Activated B cell treated with CpG ODN at 0.5 μM for 24 hours (primary cell): ENCODE results near the gene IFRD2. TPM values are rescaled to one million over a fixed set of nuclear protein-coding genes. Genes with fewer than 3 reads are reported as not detected.
"Not testable (repeated sequence)": the region's sequence is repeated elsewhere in the genome, so short reads cannot be mapped to it uniquely, and the experiment has no call there.

ENCODE experiments used
- ATAC-seq: fragments of 200-7000 bp; cut with Tn5 transposase; one replicate; pipeline ENCODE4 v1.10.0; 2021; ENCODE audit warnings: low read depth, mild to moderate bottlenecking, moderate library complexity
- CTCF ChIA-PET: fragments of 350-600 bp; sonication (Branson Sonifier 250); formaldehyde crosslinking; loops from one replicate; lab custom pipeline; 2021; ENCODE audit warnings: antibody characterized with exemption; lab: Charles Lee
- POLR2A ChIA-PET: fragments of 350-600 bp; sonication (Branson Sonifier 250); formaldehyde crosslinking; loops from one replicate; lab custom pipeline; 2021; ENCODE audit warnings: antibody characterized with exemption; lab: Charles Lee
- DNase-seq: peaks from one replicate; pipeline ENCODE4 v3.0.0; 2022
- H3K27ac Mint-ChIP-seq: one replicate; pipeline ENCODE4 v1.8.0; 2020; ENCODE audit warnings: mixed read lengths
- H3K27me3 Mint-ChIP-seq: one replicate; pipeline ENCODE4 v1.8.0; 2021; ENCODE audit warnings: mixed read lengths
- H3K36me3 Mint-ChIP-seq: one replicate; pipeline ENCODE4 v1.8.0; 2021; ENCODE audit warnings: low read depth, mixed read lengths
- H3K4me1 Mint-ChIP-seq: one replicate; pipeline ENCODE4 v1.8.0; 2021; ENCODE audit warnings: mixed read lengths
- H3K4me3 Mint-ChIP-seq: one replicate; pipeline ENCODE4 v1.8.0; 2020; ENCODE audit warnings: mild to moderate bottlenecking, mixed read lengths
- H3K9me3 Mint-ChIP-seq: one replicate; pipeline ENCODE4 v1.8.0; 2020; ENCODE audit warnings: mixed read lengths
- CTCF ChIP-seq: fragments of 200-600 bp; IDR thresholded peaks from one replicate; pipeline ENCODE4 v1.8.0; 2022; ENCODE audit warnings: antibody characterized with exemption, mild to moderate bottlenecking
- intact Hi-C: fragments of 100-400 bp; cut with micrococcal nuclease; formaldehyde crosslinking; loops from one replicate; pipeline ENCODE4 v1.15.1; 2024
- total RNA-seq: library from RNA; stranded (reverse); gene quantifications from 2 replicates; pipeline ENCODE4 v1.2.3, GENCODE V29; 2022

IFRD2 gene
- total RNA-seq, 1 donor from 2014 or later, result 105 TPM

GRCh38 chr3:50245831-50246516 is 46.3 kb downstream of the IFRD2 start:
- intact Hi-C loops, result loop anchor here (1.0 kb wide), 5 partner anchors 8 to 52 kb away; no protein-coding TSS in a partner anchor

GRCh38 chr3:50245251-50245745 is 46.9 kb downstream of the IFRD2 start:
- TF ChIP-seq CTCF, result no peak
- DNase-seq (no peak), ATAC-seq (no peak)
- Mint-ChIP-seq H3K4me1 (peaks cover 85% of the 10 kb centered on the region), H3K36me3 (peaks cover 21% of the 10 kb centered on the region), H3K4me3 (peak overlapping the region; percentile 75), H3K27ac (peak overlapping the region; percentile 94), H3K9me3 (no peaks in the 10 kb centered on the region), H3K27me3 (no peaks in the 10 kb centered on the region)
- CTCF ChIA-PET, result interaction anchor here (10.5 kb wide), 1 partner anchor 17 kb away, joined by 76 read pairs; no protein-coding TSS in a partner anchor
- POLR2A ChIA-PET, result interaction anchor here (0.6 to 4.6 kb wide), 2 partner anchors 17 to 71 kb away, joined by 3 to 49 read pairs; no protein-coding TSS in a partner anchor
- intact Hi-C loops, result no loop called here

More at GRCh38 chr3:50245831-50246516, 46.3 kb downstream of the IFRD2 start:
- POLR2A ChIA-PET, result interaction anchor here (1.0 to 4.6 kb wide), 5 partner anchors 10 to 51 kb away, joined by 3 to 49 read pairs (median 7); partner anchors contain the start of gene GNAI2
- Mint-ChIP-seq H3K27me3 (no peaks in the 10 kb centered on the region), H3K36me3 (peaks cover 25% of the 10 kb centered on the region), H3K27ac (peak overlapping the region; percentile 94), H3K4me3 (peak overlapping the region; percentile 75), H3K4me1 (peaks cover 88% of the 10 kb centered on the region), H3K9me3 (no peaks in the 10 kb centered on the region)
- peak; percentile 95 for DNase-seq
- TF ChIP-seq CTCF, result peak; percentile 79
- peak; percentile 72 for ATAC-seq
- CTCF ChIA-PET, result interaction anchor here (0.5 to 5.2 kb wide), 12 partner anchors 10 to 458 kb away, joined by 3 to 104 read pairs (median 4); partner anchors contain the start of gene GNAI2

GRCh38 chr3:50244813-50245212 is 47.4 kb downstream of the IFRD2 start:
- H3K27me3 Mint-ChIP-seq, intact Hi-C loops, H3K9me3 Mint-ChIP-seq, DNase-seq, ATAC-seq: not testable (repeated sequence)
- Mint-ChIP-seq H3K27ac (peak overlapping the region; percentile 94), H3K4me3 (peak overlapping the region; percentile 19), H3K4me1 (peaks cover 85% of the 10 kb centered on the region), H3K36me3 (peaks cover 22% of the 10 kb centered on the region)
- CTCF ChIA-PET, result interaction anchor here (1.6 to 10.5 kb wide), 2 partner anchors 15 to 17 kb away, joined by 5 to 76 read pairs; no protein-coding TSS in a partner anchor
- POLR2A ChIA-PET, result interaction anchor here (0.6 to 5.1 kb wide), 3 partner anchors 16 to 72 kb away, joined by 3 to 66 read pairs (median 49); no protein-coding TSS in a partner anchor

- peaks cover 88% of the 10 kb centered on the region for H3K4me1 Mint-ChIP-seq
- H3K27ac Mint-ChIP-seq, result peak overlapping the region; percentile 94
- H3K9me3 Mint-ChIP-seq, result no peaks in the 10 kb centered on the region
- TF ChIP-seq CTCF, result no peak
- ChIA-PET CTCF (interaction anchor here (1.6 to 10.5 kb wide), 4 partner anchors 16 to 51 kb away, joined by 4 to 76 read pairs (median 7); no protein-coding TSS in a partner anchor), POLR2A (interaction anchor here (0.5 to 5.1 kb wide), 10 partner anchors 9 to 144 kb away, joined by 3 to 66 read pairs (median 6); partner anchors contain the start of gene IFRD2)
- peaks cover 33% of the 10 kb centered on the region for H3K36me3 Mint-ChIP-seq
- peak overlapping the region; percentile 78 for H3K4me3 Mint-ChIP-seq
- intact Hi-C loops, result no loop called here
- H3K27me3 Mint-ChIP-seq, result no peaks in the 10 kb centered on the region
- DNase-seq (no peak), ATAC-seq (no peak)
These were observed 48.7 kb downstream of the IFRD2 start for GRCh38 chr3:50243543-50243895.

GRCh38 chr3:50242851-50243542 is 49.2 kb downstream of the IFRD2 start:
- peaks cover 88% of the 10 kb centered on the region for H3K4me1 Mint-ChIP-seq
- ChIA-PET POLR2A (interaction anchor here (0.5 to 5.1 kb wide), 10 partner anchors 8 to 143 kb away, joined by 3 to 66 read pairs (median 6); partner anchors contain the start of gene IFRD2), CTCF (interaction anchor here (1.6 to 10.5 kb wide), 4 partner anchors 15 to 51 kb away, joined by 4 to 76 read pairs (median 7); no protein-coding TSS in a partner anchor)
- intact Hi-C loops, result no loop called here
- no peaks in the 10 kb centered on the region for H3K9me3 Mint-ChIP-seq
- peaks cover 34% of the 10 kb centered on the region for H3K36me3 Mint-ChIP-seq
- H3K27ac Mint-ChIP-seq, result peak overlapping the region; percentile 94
- TF ChIP-seq CTCF, result no peak
- H3K27me3 Mint-ChIP-seq, result no peaks in the 10 kb centered on the region
- H3K4me3 Mint-ChIP-seq, result peak overlapping the region; percentile 78
- ATAC-seq, result peak; percentile 61
- DNase-seq, result peak; percentile 60
